CD4-positive, alpha-beta T cell (primary cell): ENCODE measurements around the gene SCN8A. TPM values are rescaled to one million over a fixed set of nuclear protein-coding genes. Genes with fewer than 3 reads are reported as not detected.

Source experiments
- ATAC-seq: fragments of 200-7000 bp; cut with Tn5 transposase; one replicate; pipeline ENCODE4 v1.10.0; 2022; ENCODE audit warnings: mild to moderate bottlenecking; ENCODE audit not compliant: poor library complexity
- CTCF ChIA-PET: fragments of 350-600 bp; sonication (Branson Sonifier 250); formaldehyde crosslinking; loops from one replicate; lab custom pipeline; 2021; ENCODE audit warnings: antibody characterized with exemption, inconsistent platforms; lab: Charles Lee
- POLR2A ChIA-PET: fragments of 350-600 bp; sonication (Branson Sonifier 250); formaldehyde crosslinking; loops from one replicate; lab custom pipeline; 2021; ENCODE audit warnings: antibody characterized with exemption, inconsistent platforms; lab: Charles Lee
- DNase-seq, 14 experiments: peaks; one replicate each; pipeline ENCODE4 v3.0.0-alpha.2; 2013 to 2020; ENCODE audit warnings: mixed read lengths in 2 of 14
- H3K27ac ChIP-seq, 2 donors: one replicate each; pipeline versions ENCODE4 v1.5.1 to v1.7.0; 2013; ENCODE audit warnings: low read length in 2 of 2, low read depth in 1 of 2, mild to moderate bottlenecking in 1 of 2
- H3K27me3 ChIP-seq, 2 experiments: 1 replicate in 1 of 2; 2 replicates in 1 of 2; pipeline versions ENCODE4 v1.6.1 to v1.7.0; 2013; ENCODE audit warnings: low read length in 2 of 2, control low read depth in 1 of 2, mild to moderate bottlenecking in 1 of 2, moderate library complexity in 1 of 2; ENCODE audit not compliant: insufficient read depth in 2 of 2, control insufficient read depth in 1 of 2
- H3K36me3 ChIP-seq: one replicate; pipeline ENCODE4 v1.6.1; 2013; ENCODE audit warnings: low read length, control low read depth; ENCODE audit not compliant: insufficient read depth
- H3K4me1 ChIP-seq: one replicate; pipeline ENCODE4 v1.6.1; 2013; ENCODE audit warnings: low read length, control low read depth; ENCODE audit not compliant: insufficient read depth
- H3K4me3 ChIP-seq: one replicate; pipeline ENCODE4 v1.5.1; 2013; ENCODE audit warnings: mild to moderate bottlenecking, low read length, moderate library complexity
- H3K9me3 ChIP-seq, 2 experiments: 1 replicate in 1 of 2; 2 replicates in 1 of 2; pipeline versions ENCODE4 v1.6.1 to v1.7.0; 2013; ENCODE audit warnings: low read length in 2 of 2, mild to moderate bottlenecking in 2 of 2, control low read depth in 1 of 2, moderate library complexity in 1 of 2; ENCODE audit not compliant: control insufficient read depth in 1 of 2, insufficient read depth in 1 of 2
- H3K27ac Mint-ChIP-seq: one replicate; pipeline ENCODE4 v1.8.0; 2020; ENCODE audit warnings: mixed read lengths
- H3K27me3 Mint-ChIP-seq: one replicate; pipeline ENCODE4 v1.8.0; 2021; ENCODE audit warnings: mixed read lengths
- H3K36me3 Mint-ChIP-seq: one replicate; pipeline ENCODE4 v1.8.0; 2021; ENCODE audit warnings: low read depth, mixed read lengths
- H3K4me1 Mint-ChIP-seq: one replicate; pipeline ENCODE4 v1.8.0; 2021; ENCODE audit warnings: low read depth, mixed read lengths
- H3K4me3 Mint-ChIP-seq: one replicate; pipeline ENCODE4 v1.8.0; 2020; ENCODE audit warnings: mild to moderate bottlenecking, mixed read lengths
- H3K9me3 Mint-ChIP-seq: one replicate; pipeline ENCODE4 v1.8.0; 2020; ENCODE audit warnings: mixed read lengths
- CTCF ChIP-seq: fragments of 200-600 bp; IDR thresholded peaks from one replicate; pipeline ENCODE4 v1.8.0; 2022; ENCODE audit warnings: antibody characterized with exemption, mild to moderate bottlenecking
- intact Hi-C, 2 experiments: fragments of 100-400 bp; cut with DNase I in 1 of 2; cut with micrococcal nuclease in 1 of 2; formaldehyde crosslinking; loops; one replicate each; pipeline versions ENCODE4 v1.15.1 to v1.9.0; 2023 to 2025; cut with DNase I, micrococcal nuclease
- total RNA-seq, 174 experiments: library from RNA in 2 of 174; stranded (reverse) in 2 of 174; gene quantifications; one replicate each; pipeline ENCODE4 v1.2.3 and lab custom pipeline; 2021 to 2026

SCN8A gene
- total RNA-seq, 2 experiments from 2014 or later: 0.14 to 0.36 TPM

GRCh38 chr12:51663390-51663789, 72.4 kb downstream of the SCN8A start:
- Histone ChIP-seq H3K9me3 (no peaks in the 10 kb centered on the region), H3K4me1 (no peaks in the 10 kb centered on the region), H3K27me3 (peaks cover 0 to 5% of the 10 kb centered on the region in 2 experiments), H3K36me3 (no peaks in the 10 kb centered on the region), H3K4me3 (no peak overlapping the region), H3K27ac (no peak overlapping the region)
- DNase-seq (no peak), ATAC-seq (no peak)
- no peak for TF ChIP-seq CTCF
- intact Hi-C loops: no loop called here
- ChIA-PET POLR2A (no interaction called here), CTCF (interaction anchor here (0.6 kb wide), 1 partner anchor 1314 kb away, joined by 3 read pairs; no protein-coding TSS in a partner anchor)
- no peak overlapping the region for H3K4me3 Mint-ChIP-seq
- no peak overlapping the region for H3K27ac Mint-ChIP-seq
- H3K27me3 Mint-ChIP-seq: peaks cover 17% of the 10 kb centered on the region
- H3K4me1 Mint-ChIP-seq: no peaks in the 10 kb centered on the region
- H3K9me3 Mint-ChIP-seq: no peaks in the 10 kb centered on the region
- H3K36me3 Mint-ChIP-seq: no peaks in the 10 kb centered on the region

GRCh38 chr12:51666696-51667095, 75.7 kb downstream of the SCN8A start:
- Mint-ChIP-seq H3K36me3 (no peaks in the 10 kb centered on the region), H3K27me3 (peaks cover 4% of the 10 kb centered on the region), H3K9me3 (no peaks in the 10 kb centered on the region), H3K4me1 (peaks cover 10% of the 10 kb centered on the region), H3K4me3 (no peak overlapping the region), H3K27ac (no peak overlapping the region)
- no peak for DNase-seq
- no peaks in the 10 kb centered on the region for H3K36me3 ChIP-seq
- CTCF ChIA-PET: no interaction called here
- H3K4me3 ChIP-seq: no peak overlapping the region
- H3K9me3 ChIP-seq: no peaks in the 10 kb centered on the region
- TF ChIP-seq CTCF: no peak
- intact Hi-C loops: no loop called here
- no peaks in the 10 kb centered on the region for H3K4me1 ChIP-seq
- no peak for ATAC-seq
- H3K27ac ChIP-seq: no peak overlapping the region
- POLR2A ChIA-PET: no interaction called here
- H3K27me3 ChIP-seq: no peaks in the 10 kb centered on the region

- POLR2A ChIA-PET: no interaction called here
- Mint-ChIP-seq H3K27me3 (peaks cover 4% of the 10 kb centered on the region), H3K4me1 (peaks cover 10% of the 10 kb centered on the region), H3K9me3 (no peaks in the 10 kb centered on the region), H3K36me3 (no peaks in the 10 kb centered on the region), H3K27ac (no peak overlapping the region), H3K4me3 (no peak overlapping the region)
- no peak for TF ChIP-seq CTCF
- CTCF ChIA-PET: interaction anchor here (1.1 kb wide), 1 partner anchor 18 kb away, joined by 3 read pairs; no protein-coding TSS in a partner anchor
- H3K27me3 ChIP-seq: no peaks in the 10 kb centered on the region
- ATAC-seq (no peak), DNase-seq (no peak)
- no peaks in the 10 kb centered on the region for H3K36me3 ChIP-seq
- no peak overlapping the region for H3K27ac ChIP-seq
- H3K9me3 ChIP-seq: no peaks in the 10 kb centered on the region
- intact Hi-C loops: no loop called here
- H3K4me1 ChIP-seq: no peaks in the 10 kb centered on the region
- no peak overlapping the region for H3K4me3 ChIP-seq
Observed at GRCh38 chr12:51667269-51667668, 76.2 kb downstream of the SCN8A start.
